ENCODE measurements around the gene LPIN1.

Gene LPIN1

GRCh38 chr2:11746376-11746806 lies at the start of gene LPIN1:
Gene LPIN1, plus strand, starts transcription at chr2:11746632. Its CDS starts 18,910 bp downstream, at chr2:11765542.
- peak; percentile 92 for DNase-seq

- no peak for DNase-seq
These were observed 49.7 kb upstream of the LPIN1 start for GRCh38 chr2:11696736-11697102.

GRCh38 chr2:11697103-11697871 lies 49.1 kb upstream of the LPIN1 start:
- DNase-seq = no peak

GRCh38 chr2:11698009-11698922 lies 48.2 kb upstream of the LPIN1 start:
- DNase-seq = no peak

GRCh38 chr2:11699686-11700670 lies 46.5 kb upstream of the LPIN1 start:
- DNase-seq = no peak

- DNase-seq = no peak
These were observed 45.2 kb upstream of the LPIN1 start for GRCh38 chr2:11701206-11701605.

GRCh38 chr2:11701751-11702301 lies 44.6 kb upstream of the LPIN1 start:
- DNase-seq = no peak

GRCh38 chr2:11702946-11703345 lies 43.5 kb upstream of the LPIN1 start:
- DNase-seq = no peak

GRCh38 chr2:11703700-11704099 lies 42.7 kb upstream of the LPIN1 start:
- no peak for DNase-seq

GRCh38 chr2:11705063-11705462 lies 41.4 kb upstream of the LPIN1 start:
- no peak for DNase-seq

- no peak for DNase-seq
These were observed 40.7 kb upstream of the LPIN1 start for GRCh38 chr2:11705711-11706110.

GRCh38 chr2:11708106-11708505 lies 38.3 kb upstream of the LPIN1 start:
- no peak for DNase-seq

- no peak for DNase-seq
These were observed 37.1 kb upstream of the LPIN1 start for GRCh38 chr2:11709293-11709692.

GRCh38 chr2:11710210-11710609 lies 36.2 kb upstream of the LPIN1 start:
- no peak for DNase-seq

GRCh38 chr2:11710632-11711353 lies 35.6 kb upstream of the LPIN1 start:
- DNase-seq = no peak

- no peak for DNase-seq
These were observed 35.1 kb upstream of the LPIN1 start for GRCh38 chr2:11711354-11711716.

GRCh38 chr2:11711751-11712150 lies 34.7 kb upstream of the LPIN1 start:
- DNase-seq = no peak

- no peak for DNase-seq
These were observed 33.6 kb upstream of the LPIN1 start for GRCh38 chr2:11712866-11713265.

- DNase-seq = no peak
These were observed 32.6 kb upstream of the LPIN1 start for GRCh38 chr2:11713815-11714214.

GRCh38 chr2:11715987-11716652 lies 30.3 kb upstream of the LPIN1 start:
- DNase-seq = no peak

GRCh38 chr2:11716689-11717321 lies 29.6 kb upstream of the LPIN1 start:
- DNase-seq = no peak

All from activated CD8-positive, alpha-beta memory T cell treated with anti-CD3 and anti-CD28 coated beads, Interleukin-2, amount 50 U/mL, for 48 hours (primary cell).